Osteoblast (primary cell): ENCODE data around the gene STXBP4. TPM values are rescaled to one million over a fixed set of nuclear protein-coding genes. Genes with fewer than 3 reads are reported as not detected.

Experiments used
- DNase-seq: peaks from one replicate; pipeline ENCODE4 v3.0.0; 2011; ENCODE audit warnings: low spot score, mixed read lengths; ENCODE audit not compliant: insufficient read length; ENCODE audit errors: missing footprints
- H2AFZ ChIP-seq: 2 replicates; pipeline ENCODE4 v1.6.0; 2011; ENCODE audit warnings: mild to moderate bottlenecking, low read length
- H3K27ac ChIP-seq: 2 replicates; pipeline ENCODE4 v1.5.1; 2011; ENCODE audit warnings: mild to moderate bottlenecking, low read depth, low read length, moderate library complexity
- H3K27me3 ChIP-seq: 2 replicates; pipeline ENCODE4 v1.6.0; 2012; ENCODE audit warnings: mild to moderate bottlenecking, control low read depth, inconsistent platforms, low read length, moderate library complexity; ENCODE audit not compliant: insufficient read depth
- H3K36me3 ChIP-seq: 2 replicates; pipeline ENCODE4 v1.5.1; 2011; ENCODE audit warnings: mild to moderate bottlenecking, low read length, control low read depth, moderate library complexity; ENCODE audit not compliant: insufficient read depth
- H3K4me1 ChIP-seq: 2 replicates; pipeline ENCODE4 v1.5.1; 2011; ENCODE audit warnings: mild to moderate bottlenecking, low read length, control low read depth, moderate library complexity; ENCODE audit not compliant: insufficient read depth
- H3K4me2 ChIP-seq: 2 replicates; pipeline ENCODE4 v1.6.0; 2011; ENCODE audit warnings: mild to moderate bottlenecking, low read length; ENCODE audit not compliant: insufficient read depth
- H3K4me3 ChIP-seq: fragments of 200-600 bp; sonication (generic); 3 replicates; pipeline ENCODE4 v1.5.1; 2012; ENCODE audit warnings: mild to moderate bottlenecking, low read length, inconsistent platforms; ENCODE audit not compliant: insufficient read depth
- H3K79me2 ChIP-seq: 2 replicates; pipeline ENCODE4 v1.6.0; 2012; ENCODE audit warnings: mild to moderate bottlenecking, low read length, control low read depth, inconsistent platforms; ENCODE audit not compliant: insufficient read depth
- H3K9me3 ChIP-seq: 2 replicates; pipeline ENCODE4 v1.5.1; 2011; ENCODE audit warnings: low read depth, low read length, control low read depth
- H4K20me1 ChIP-seq: 2 replicates; pipeline ENCODE4 v1.6.0; 2012; ENCODE audit warnings: mild to moderate bottlenecking, low read length, control low read depth; ENCODE audit not compliant: insufficient read depth
- total RNA-seq: library from RNA; depleted of rRNA; stranded (reverse); fragments of >200 nt; gene quantifications from 2 replicates; pipeline ENCODE4 v1.2.3, GENCODE V29; 2012
- TF ChIP-seq, protein P1 (sequence below): IDR thresholded peaks from 2 replicates; pipeline ENCODE4 v1.5.1; 2011; ENCODE audit warnings: mild to moderate bottlenecking, low read depth, low read length, moderate library complexity; ENCODE audit errors: extremely low read depth

The STXBP4 gene
- total RNA-seq, 1 donor, result 19.2 TPM

DNA sequence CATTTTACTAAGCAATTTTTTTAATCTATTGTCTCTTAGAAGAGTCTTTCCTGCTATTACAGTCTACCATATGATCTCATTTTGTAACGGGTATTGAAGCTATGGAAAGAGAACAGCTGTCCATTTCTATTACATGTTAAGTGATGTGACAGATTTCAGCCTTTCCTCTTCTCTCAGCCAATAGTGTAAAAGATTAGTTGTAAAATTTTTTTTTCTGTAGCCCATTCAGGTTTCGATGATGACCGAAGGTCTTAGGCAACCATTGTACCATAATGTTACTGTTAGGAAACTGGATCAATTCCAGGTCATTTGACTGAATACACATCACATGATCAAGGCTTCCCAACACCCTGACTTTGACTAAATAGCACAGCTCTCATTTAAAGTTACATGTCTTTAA lies 148.6 kb downstream of the STXBP4 start:
- no peak for DNase-seq
- Histone ChIP-seq H2AFZ (no peak overlapping the region), H3K4me2 (no peak overlapping the region), H3K27me3 (no peaks in the 10 kb centered on the region), H3K27ac (no peak overlapping the region), H4K20me1 (no peaks in the 10 kb centered on the region), H3K4me1 (no peaks in the 10 kb centered on the region), H3K4me3 (no peak overlapping the region), H3K36me3 (no peaks in the 10 kb centered on the region), H3K9me3 (no peaks in the 10 kb centered on the region), H3K79me2 (no peaks in the 10 kb centered on the region)
- TF ChIP-seq, protein P1, sequence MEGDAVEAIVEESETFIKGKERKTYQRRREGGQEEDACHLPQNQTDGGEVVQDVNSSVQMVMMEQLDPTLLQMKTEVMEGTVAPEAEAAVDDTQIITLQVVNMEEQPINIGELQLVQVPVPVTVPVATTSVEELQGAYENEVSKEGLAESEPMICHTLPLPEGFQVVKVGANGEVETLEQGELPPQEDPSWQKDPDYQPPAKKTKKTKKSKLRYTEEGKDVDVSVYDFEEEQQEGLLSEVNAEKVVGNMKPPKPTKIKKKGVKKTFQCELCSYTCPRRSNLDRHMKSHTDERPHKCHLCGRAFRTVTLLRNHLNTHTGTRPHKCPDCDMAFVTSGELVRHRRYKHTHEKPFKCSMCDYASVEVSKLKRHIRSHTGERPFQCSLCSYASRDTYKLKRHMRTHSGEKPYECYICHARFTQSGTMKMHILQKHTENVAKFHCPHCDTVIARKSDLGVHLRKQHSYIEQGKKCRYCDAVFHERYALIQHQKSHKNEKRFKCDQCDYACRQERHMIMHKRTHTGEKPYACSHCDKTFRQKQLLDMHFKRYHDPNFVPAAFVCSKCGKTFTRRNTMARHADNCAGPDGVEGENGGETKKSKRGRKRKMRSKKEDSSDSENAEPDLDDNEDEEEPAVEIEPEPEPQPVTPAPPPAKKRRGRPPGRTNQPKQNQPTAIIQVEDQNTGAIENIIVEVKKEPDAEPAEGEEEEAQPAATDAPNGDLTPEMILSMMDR, result no peak

DNA sequence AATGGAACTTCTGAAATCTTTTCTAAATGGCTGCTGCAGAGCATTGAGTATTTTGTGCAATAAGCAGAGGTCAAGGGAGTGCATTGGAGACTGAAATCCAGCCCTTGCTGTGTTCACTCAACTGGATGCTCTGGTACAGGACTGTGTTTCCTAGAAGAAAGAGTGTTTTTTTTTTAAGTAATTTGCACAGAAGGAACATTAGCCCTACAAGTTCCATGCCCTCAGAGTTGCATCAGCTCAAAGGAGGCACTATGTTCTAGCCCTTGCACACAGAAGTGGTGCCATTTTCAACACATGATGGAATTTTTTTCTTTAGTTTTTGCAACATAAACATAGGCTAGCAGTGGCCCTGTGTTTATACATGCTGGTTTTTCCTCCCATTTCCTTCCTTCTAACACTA lies 152.1 kb downstream of the STXBP4 start:
- H3K4me1 ChIP-seq, result no peaks in the 10 kb centered on the region
- TF ChIP-seq, protein P1, result no peak
- no peak overlapping the region for H2AFZ ChIP-seq
- no peaks in the 10 kb centered on the region for H4K20me1 ChIP-seq
- H3K27ac ChIP-seq, result no peak overlapping the region
- H3K9me3 ChIP-seq, result no peaks in the 10 kb centered on the region
- no peaks in the 10 kb centered on the region for H3K27me3 ChIP-seq
- H3K4me3 ChIP-seq, result no peak overlapping the region
- H3K79me2 ChIP-seq, result no peaks in the 10 kb centered on the region
- H3K36me3 ChIP-seq, result no peaks in the 10 kb centered on the region
- no peak overlapping the region for H3K4me2 ChIP-seq
- no peak for DNase-seq

DNA sequence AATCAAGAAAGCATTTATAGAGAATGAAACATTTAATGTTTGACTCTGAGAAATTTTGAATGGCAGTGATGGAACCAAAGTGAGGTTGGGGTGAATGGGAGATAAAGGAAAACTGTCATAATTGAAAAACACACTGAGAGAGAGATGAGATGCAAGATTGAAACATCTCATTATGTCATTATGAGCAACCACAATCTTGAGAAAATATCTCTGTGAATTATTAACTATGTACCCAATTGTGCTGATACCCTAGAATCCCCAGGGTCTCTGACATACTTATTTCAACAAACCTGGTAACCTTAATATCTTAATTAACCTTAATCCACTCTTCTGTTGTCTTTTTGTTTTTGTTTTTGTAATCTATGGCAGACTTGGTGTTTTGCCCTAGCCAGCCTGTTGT lies 152.7 kb downstream of the STXBP4 start:
- H3K4me3 ChIP-seq, result no peak overlapping the region
- H3K36me3 ChIP-seq, result no peaks in the 10 kb centered on the region
- no peaks in the 10 kb centered on the region for H3K27me3 ChIP-seq
- H2AFZ ChIP-seq, result no peak overlapping the region
- TF ChIP-seq, protein P1, result no peak
- no peaks in the 10 kb centered on the region for H3K4me1 ChIP-seq
- DNase-seq, result no peak
- H3K9me3 ChIP-seq, result no peaks in the 10 kb centered on the region
- H3K79me2 ChIP-seq, result no peaks in the 10 kb centered on the region
- no peaks in the 10 kb centered on the region for H4K20me1 ChIP-seq
- no peak overlapping the region for H3K4me2 ChIP-seq
- H3K27ac ChIP-seq, result no peak overlapping the region

DNA sequence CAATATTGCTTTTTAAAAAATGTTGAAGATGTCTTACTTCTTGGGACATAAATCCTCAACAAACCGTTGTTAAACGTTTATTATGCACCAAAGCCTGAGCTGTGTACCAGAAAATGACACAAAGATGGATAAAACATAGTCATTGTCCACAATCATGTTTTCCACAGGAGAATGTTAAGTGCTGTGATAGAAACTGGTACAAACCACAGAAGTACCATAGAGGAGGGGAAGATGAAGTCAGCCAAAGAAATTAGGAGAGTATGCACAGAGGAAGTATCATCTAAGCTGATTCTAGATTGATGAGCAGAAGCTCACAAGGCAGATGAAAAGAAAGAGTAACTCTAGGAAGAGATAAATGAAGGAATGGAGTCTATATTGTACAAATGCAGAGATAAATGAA lies 153.5 kb downstream of the STXBP4 start:
- H3K4me2 ChIP-seq, result no peak overlapping the region
- DNase-seq, result no peak
- H3K79me2 ChIP-seq, result no peaks in the 10 kb centered on the region
- H2AFZ ChIP-seq, result no peak overlapping the region
- H3K9me3 ChIP-seq, result no peaks in the 10 kb centered on the region
- no peaks in the 10 kb centered on the region for H3K4me1 ChIP-seq
- no peak overlapping the region for H3K4me3 ChIP-seq
- no peak overlapping the region for H3K27ac ChIP-seq
- H3K27me3 ChIP-seq, result no peaks in the 10 kb centered on the region
- TF ChIP-seq, protein P1, result no peak
- no peaks in the 10 kb centered on the region for H4K20me1 ChIP-seq
- no peaks in the 10 kb centered on the region for H3K36me3 ChIP-seq
